Measurements from ENCODE around the gene ARID3A.

The ARID3A gene

GRCh38 chr19:932648-933552, 7.1 kb downstream of the ARID3A start:
- no peak for DNase-seq

DNA sequence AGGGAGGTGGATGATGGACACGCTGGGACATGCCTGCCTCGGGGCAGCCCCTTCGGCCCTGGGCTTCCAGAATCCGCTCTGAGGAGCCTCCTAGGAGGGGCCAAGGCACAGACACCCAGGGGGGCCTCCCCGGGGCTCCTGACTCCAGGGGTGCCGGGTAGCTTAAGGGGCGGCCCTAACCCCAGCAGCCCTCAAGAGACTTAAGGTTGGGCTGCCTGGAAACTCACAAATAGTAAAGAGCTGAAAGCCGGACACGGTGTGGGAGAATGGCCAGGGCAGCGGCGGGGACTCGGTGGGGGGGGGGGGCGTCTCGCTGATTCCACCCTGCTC, 7.7 kb downstream of the ARID3A start:
- DNase-seq = no peak

- DNase-seq = no peak
These were observed 8.5 kb downstream of the ARID3A start for GRCh38 chr19:934197-934840.

GRCh38 chr19:934865-935479, 9.1 kb downstream of the ARID3A start:
- no peak for DNase-seq

- DNase-seq = no peak
These were observed 10.3 kb downstream of the ARID3A start for GRCh38 chr19:936175-936546.

- DNase-seq = no peak
These were observed 11.4 kb downstream of the ARID3A start for GRCh38 chr19:937259-937694.

- no peak for DNase-seq
These were observed 12.5 kb downstream of the ARID3A start for GRCh38 chr19:938233-938923.

GRCh38 chr19:939439-939838, 13.6 kb downstream of the ARID3A start:
- DNase-seq = no peak

DNA sequence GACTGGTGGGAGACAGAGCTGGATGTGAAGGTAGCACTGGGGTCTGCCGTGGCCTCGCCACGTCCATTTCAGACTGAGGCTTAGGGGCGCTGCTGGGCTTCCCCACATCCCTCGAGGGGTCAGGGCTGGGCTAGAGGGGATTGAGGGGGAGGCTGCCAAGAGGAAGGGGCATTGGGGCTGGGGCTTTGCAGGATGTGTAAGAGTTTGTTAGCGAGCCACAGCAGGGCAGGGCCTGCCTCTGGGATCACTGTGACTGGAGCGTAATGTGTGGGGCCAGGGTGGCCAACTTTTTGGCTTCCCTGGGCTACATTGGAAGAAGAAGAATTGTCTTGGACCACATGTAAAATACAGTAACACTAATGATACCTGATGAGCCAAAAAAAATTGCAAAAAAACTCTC, 14.1 kb downstream of the ARID3A start:
- DNase-seq = no peak

DNA sequence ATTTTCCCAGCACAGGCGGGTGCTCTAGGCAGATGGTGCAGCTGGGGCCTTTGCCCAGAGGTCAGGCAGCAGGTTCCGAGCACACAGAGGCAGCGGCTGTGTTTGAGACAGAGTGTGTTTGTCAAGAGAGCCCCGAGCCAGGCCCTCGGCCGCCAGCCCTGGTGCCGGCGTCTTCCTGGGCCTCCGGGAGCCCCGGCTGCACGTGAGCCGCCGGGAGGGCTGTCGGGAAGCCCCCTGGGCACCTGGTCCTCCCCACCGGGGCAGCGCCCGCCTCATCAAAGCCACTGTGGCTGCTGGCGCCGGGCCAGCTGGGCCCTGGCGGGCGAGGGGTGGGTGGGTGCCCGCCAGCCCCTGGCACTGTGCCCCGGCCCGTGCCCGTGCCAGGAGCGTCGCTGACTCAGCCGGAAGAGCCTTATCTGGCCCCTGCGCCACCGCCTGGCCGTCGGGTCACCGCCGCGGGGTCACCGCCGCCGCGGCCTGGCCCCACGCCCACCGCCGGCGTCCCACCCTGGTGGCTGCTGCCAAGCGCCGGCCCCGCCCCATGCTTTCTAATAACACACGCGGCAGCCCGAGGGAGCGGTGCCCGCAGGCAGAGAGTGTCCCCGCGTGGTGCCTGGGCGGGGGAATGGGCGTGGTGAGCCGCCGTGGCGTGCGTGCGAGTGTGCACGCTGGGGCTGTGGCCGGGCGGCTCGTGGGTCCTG, 14.9 kb downstream of the ARID3A start:
- DNase-seq = no peak

DNA sequence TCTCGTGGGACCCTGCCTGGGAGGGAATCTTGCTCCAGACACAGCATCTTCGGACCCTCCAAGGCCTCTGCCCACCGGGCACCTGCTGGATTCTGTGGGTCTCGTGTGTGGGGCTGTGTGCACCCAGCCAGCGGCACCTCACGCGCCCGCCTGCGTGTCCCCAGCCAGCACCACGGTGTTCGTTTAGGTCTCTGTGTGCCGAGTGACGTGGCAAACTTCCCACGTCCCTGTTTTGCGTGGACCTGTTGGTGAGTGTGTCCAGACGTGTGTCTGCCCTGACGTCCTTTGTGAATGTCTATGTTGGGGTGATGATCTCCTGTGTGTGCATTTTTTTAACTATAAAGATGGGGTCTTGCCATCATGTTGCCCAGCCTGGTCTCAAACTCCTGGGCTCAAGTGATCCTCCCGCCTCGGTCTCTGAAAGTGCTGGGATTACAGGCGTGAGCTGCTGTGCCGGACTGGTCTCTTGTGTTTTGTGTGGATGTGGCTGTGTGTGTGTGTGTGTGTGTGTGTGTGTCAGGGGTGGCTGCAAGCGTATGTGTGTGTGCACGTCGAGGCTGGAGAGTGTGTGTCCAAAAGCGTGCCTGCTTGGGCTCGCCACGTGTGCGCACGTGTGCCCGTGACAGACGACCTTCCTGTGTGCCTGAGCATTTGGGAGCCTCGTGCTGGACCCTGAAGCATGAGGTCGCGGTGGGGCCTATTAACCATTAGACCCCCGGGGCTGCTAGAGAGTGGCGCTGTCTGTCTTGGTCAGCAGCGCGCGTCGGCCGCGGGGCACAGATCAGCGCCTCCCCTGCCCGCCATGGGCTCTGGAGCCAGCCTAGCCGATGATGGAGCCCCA, 15.7 kb downstream of the ARID3A start:
- no peak for DNase-seq

GRCh38 chr19:942133-942645, 16.4 kb downstream of the ARID3A start:
- DNase-seq = no peak

DNA sequence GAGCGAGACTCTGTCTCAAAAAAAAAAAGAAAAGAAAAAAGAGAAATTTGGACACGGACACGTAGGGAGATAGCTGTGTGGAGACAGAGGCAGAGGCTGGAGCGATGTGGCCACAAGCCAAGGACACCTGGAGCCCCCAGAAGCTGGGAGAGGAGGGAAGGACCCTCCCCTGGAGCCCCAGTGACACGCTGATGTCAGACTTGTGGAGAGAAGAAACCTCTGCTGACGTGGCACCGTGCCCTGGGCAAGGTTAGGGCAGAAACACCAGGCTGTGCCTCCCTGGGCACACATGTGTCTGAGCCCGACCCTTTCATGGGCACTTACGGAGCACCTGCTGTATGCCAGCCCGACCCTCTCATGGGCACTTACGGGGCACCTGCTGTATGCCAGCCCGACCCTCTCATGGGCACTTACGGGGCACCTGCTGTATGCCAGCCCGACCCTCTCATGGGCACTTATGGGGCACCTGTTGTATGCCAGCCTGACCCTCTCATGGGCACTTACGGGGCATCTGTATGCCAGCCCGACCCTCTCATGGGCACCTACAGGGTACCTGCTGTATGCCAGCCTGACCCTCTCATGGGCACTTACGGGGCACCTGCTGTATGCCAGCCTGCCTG, 17.8 kb downstream of the ARID3A start:
- no peak for DNase-seq

- no peak for DNase-seq
These were observed 18.3 kb downstream of the ARID3A start for GRCh38 chr19:944171-944567.

GRCh38 chr19:944663-945241, 18.9 kb downstream of the ARID3A start:
- no peak for DNase-seq

- DNase-seq = no peak
These were observed 19.8 kb downstream of the ARID3A start for GRCh38 chr19:945401-946252.

DNA sequence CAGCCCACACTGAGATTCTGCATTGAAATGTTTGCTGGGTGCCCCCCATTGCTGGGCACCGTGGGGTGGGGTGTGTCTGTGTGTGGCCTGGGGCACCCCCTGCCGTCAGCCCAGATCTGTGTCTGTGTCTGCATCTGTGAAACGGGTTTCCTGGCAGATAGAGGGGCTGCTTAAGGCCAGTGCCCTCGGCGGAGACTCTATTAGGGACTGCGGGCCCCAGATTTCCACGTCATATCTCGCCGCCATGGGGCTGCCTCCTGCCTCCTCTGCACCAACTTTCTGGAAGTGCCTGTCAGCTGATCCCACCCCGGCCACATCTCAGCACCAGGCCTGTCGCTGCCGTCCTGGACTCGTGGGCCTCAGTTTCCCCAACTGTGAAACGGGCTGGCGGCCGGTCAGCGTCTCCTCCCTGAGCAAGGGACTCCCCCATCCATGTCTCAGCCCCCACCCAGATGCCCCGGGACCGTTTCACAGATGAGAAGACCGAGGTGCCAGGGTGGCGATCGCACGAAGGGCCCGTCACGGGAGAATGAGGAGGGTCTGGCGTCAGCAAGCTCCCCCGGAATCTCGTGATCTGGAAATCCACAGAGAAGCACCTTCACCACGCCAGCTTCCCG, 21.4 kb downstream of the ARID3A start:
- DNase-seq = no peak

GRCh38 chr19:947707-948539, 22.1 kb downstream of the ARID3A start:
- DNase-seq = no peak
